Thymus (tissue), 11 donors: ENCODE measurements around the gene METTL17. TPM values are rescaled to one million over a fixed set of nuclear protein-coding genes. Genes with fewer than 3 reads are reported as not detected.

Source experiments
- DNase-seq, 9 donors: peaks; one replicate each; pipeline ENCODE4 v3.0.0-alpha.2; 2013; ENCODE audit warnings: low spot score in 9 of 9, low read depth in 6 of 9, missing footprints in 1 of 9
- H3K27ac ChIP-seq, 2 donors: one replicate each; pipeline ENCODE4 v1.5.1; 2013; ENCODE audit warnings: control low read depth in 1 of 2, low read depth in 1 of 2, low read length in 1 of 2, mild to moderate bottlenecking in 1 of 2, moderate library complexity in 1 of 2
- H3K27me3 ChIP-seq, 2 donors: one replicate each; pipeline ENCODE4 v1.5.1; 2013; ENCODE audit warnings: low read length in 1 of 2; ENCODE audit not compliant: control insufficient read depth in 2 of 2, insufficient read depth in 1 of 2
- H3K36me3 ChIP-seq, 2 donors: one replicate each; pipeline ENCODE4 v1.5.1; 2013; ENCODE audit warnings: low read length in 1 of 2, mild to moderate bottlenecking in 1 of 2, moderate library complexity in 1 of 2; ENCODE audit not compliant: control insufficient read depth in 2 of 2, insufficient read depth in 2 of 2
- H3K4me1 ChIP-seq, 2 donors: one replicate each; pipeline ENCODE4 v1.5.1; 2013; ENCODE audit warnings: low read length in 2 of 2; ENCODE audit not compliant: control insufficient read depth in 2 of 2, insufficient read depth in 2 of 2
- H3K4me3 ChIP-seq, 2 donors: one replicate each; pipeline ENCODE4 v1.5.1; 2013; ENCODE audit warnings: low read length in 2 of 2, control low read depth in 1 of 2, mild to moderate bottlenecking in 1 of 2
- H3K9me3 ChIP-seq, 2 donors: one replicate each; pipeline ENCODE4 v1.5.1; 2013; ENCODE audit warnings: low read length in 1 of 2, mild to moderate bottlenecking in 1 of 2; ENCODE audit not compliant: control insufficient read depth in 2 of 2, insufficient read depth in 1 of 2
- WGBS: extraction: QIAGEN DNeasy Blood & Tissue Kit; methylation state at CpG from one replicate; pipeline ENCODE4 v1.1.7; 2013; 5-methylcytosine and 5-hydroxymethylcytosine counted together
- polyA plus RNA-seq: library from polyadenylated mRNA; stranded (reverse); fragments of 200-250 nt; gene quantifications from one replicate; pipeline ENCODE4 v1.2.3, GENCODE V29; 2013
- total RNA-seq: library from RNA; stranded (reverse); fragments of 120-200 nt; gene quantifications from one replicate; pipeline ENCODE4 v1.2.4, GENCODE V29; 2013
- donor health status: healthy.

Gene METTL17
- total and polyA plus RNA-seq, 2 donors = 64.2 to 99.5 TPM

DNA sequence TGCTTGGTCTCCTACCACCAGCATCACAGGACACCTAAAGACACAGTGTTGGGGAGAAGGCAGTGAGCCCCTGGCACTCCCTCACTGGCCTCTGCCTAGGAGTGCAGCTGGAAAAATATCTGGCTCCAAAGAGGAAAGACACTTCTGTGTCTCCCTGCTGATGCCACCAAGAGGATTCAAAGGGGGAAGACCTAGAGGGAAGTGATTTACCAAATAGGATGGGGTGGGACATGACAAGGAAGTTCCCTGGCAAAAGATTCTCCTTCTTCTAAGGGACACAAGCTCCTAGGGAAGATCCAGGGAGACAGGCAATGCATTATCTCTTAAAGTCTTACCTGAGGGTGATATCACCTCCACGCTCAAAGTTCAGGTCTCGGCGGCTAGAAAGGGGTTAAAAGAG lies 29.0 kb downstream of the METTL17 start:
- no peak overlapping the region for H3K4me3 ChIP-seq
- H3K27me3 ChIP-seq = peaks cover 3 to 44% of the 10 kb centered on the region in 2 donors
- H3K27ac ChIP-seq = no peak overlapping the region
- no peaks in the 10 kb centered on the region for H3K9me3 ChIP-seq
- no peaks in the 10 kb centered on the region for H3K36me3 ChIP-seq
- 100% methylated on average over 3 of the region's 3 CpGs for WGBS
- H3K4me1 ChIP-seq = peaks cover under 1% of the 10 kb centered on the region in 2 donors
- DNase-seq = no peak

DNA sequence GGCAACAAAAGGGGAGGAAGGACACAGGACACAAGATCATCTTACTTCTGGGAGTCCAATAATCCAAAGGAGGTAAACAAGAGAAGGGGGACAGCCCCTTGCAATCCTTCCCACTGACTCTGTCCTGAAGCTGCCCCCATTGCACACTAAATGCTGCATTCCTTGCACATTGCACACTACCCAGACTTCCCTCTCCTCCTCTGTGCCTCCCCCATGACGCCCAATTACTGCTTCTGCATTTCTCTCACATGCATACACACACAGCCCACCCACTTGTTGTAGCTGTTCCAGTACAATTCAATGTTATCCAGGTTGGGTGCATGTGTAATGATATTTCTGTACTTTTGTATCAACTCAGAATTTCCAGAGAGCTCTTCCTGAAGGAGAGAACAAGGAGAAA lies 29.6 kb downstream of the METTL17 start:
- Histone ChIP-seq H3K27ac (no peak overlapping the region), H3K4me3 (no peak overlapping the region), H3K4me1 (peaks cover 6% of the 10 kb centered on the region in 2 donors), H3K9me3 (no peaks in the 10 kb centered on the region), H3K36me3 (no peaks in the 10 kb centered on the region), H3K27me3 (peaks cover 8 to 50% of the 10 kb centered on the region in 2 donors)
- 81% methylated on average over 1 of the region's 1 CpG for WGBS
- no peak for DNase-seq

DNA sequence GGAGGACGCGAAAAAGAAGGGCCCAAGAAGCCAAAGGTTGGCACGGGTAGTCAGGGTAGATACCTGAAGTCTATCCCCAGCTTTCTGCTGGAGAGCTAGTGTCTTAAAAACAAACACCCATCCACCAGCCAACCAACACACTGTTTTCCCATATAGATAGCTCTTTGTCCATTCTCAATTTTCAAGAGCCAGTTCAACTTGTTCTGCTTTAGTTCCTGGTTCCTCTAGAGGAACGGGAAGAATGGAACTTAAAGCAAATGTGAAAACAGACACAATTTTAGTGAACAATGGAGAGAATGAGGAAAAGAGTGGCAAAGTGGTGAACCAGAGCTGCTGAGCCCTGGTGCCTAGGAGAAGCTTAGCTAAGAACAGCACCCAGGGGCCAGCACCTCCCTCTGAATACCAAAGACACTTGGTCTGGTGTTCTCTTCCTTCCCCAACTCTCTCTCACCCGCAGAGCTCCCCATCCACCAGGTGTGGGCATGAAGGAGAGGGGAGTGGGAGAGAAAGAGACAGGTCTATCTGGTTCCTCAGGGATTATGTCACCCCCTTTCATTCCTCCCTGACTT lies 31.3 kb downstream of the METTL17 start:
- Histone ChIP-seq H3K27me3 (peaks cover 14 to 66% of the 10 kb centered on the region in 2 donors), H3K27ac (no peak overlapping the region), H3K4me3 (no peak overlapping the region), H3K9me3 (no peaks in the 10 kb centered on the region), H3K36me3 (no peaks in the 10 kb centered on the region), H3K4me1 (peaks cover 7 to 15% of the 10 kb centered on the region in 2 donors)
- DNase-seq = no peak
- WGBS = 94% methylated on average over 5 of the region's 5 CpGs

DNA sequence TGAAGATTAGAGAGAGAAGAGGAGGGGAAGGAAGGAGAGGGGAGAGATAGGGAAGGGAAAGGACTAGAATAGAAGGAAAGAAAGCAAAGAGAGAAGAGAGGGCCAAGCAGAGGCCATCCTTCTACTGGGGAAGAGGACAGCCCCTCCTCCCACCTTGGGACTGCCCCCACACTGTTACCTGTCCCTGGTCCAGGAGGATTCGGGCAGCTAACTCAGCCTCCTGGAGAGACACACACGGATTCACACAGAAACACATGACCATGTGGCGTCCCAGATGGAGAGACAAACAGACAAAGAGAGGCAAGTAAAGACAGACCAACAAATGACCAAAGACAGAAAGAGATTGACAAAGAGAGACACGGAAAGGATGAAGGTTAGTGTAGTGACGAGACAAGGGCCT lies 32.9 kb downstream of the METTL17 start:
- H3K9me3 ChIP-seq = no peaks in the 10 kb centered on the region
- DNase-seq = no peak
- no peak overlapping the region for H3K4me3 ChIP-seq
- peaks cover 17 to 71% of the 10 kb centered on the region in 2 donors for H3K27me3 ChIP-seq
- H3K36me3 ChIP-seq = no peaks in the 10 kb centered on the region
- H3K27ac ChIP-seq = no peak overlapping the region
- WGBS = 97% methylated on average over 5 of the region's 5 CpGs
- peaks cover 7 to 15% of the 10 kb centered on the region in 2 donors for H3K4me1 ChIP-seq

DNA sequence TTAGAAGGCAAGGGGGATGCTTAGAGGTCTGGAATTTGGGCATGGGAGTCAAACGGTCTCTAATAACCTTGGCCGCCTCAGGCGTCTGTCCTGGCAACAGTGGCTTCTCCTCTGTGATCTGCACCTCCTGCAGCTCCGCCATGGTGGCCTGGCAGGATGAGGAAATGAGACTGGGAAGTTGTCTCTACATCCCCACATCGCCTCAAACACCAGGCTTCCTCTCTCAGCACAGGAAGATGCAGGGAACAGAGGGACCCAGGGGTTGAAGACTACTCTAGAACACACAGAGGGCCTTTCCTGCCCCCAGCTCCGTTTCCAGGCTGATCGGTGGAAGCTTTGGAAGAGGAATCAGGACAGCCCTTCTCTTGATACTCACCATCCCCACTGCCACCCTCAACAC lies 33.4 kb downstream of the METTL17 start:
- Histone ChIP-seq H3K4me1 (peaks cover 7 to 15% of the 10 kb centered on the region in 2 donors), H3K27me3 (peaks cover 17 to 69% of the 10 kb centered on the region in 2 donors), H3K27ac (no peak overlapping the region), H3K4me3 (no peak overlapping the region), H3K9me3 (no peaks in the 10 kb centered on the region), H3K36me3 (no peaks in the 10 kb centered on the region)
- WGBS = 77% methylated on average over 7 of the region's 7 CpGs
- DNase-seq = no peak

DNA sequence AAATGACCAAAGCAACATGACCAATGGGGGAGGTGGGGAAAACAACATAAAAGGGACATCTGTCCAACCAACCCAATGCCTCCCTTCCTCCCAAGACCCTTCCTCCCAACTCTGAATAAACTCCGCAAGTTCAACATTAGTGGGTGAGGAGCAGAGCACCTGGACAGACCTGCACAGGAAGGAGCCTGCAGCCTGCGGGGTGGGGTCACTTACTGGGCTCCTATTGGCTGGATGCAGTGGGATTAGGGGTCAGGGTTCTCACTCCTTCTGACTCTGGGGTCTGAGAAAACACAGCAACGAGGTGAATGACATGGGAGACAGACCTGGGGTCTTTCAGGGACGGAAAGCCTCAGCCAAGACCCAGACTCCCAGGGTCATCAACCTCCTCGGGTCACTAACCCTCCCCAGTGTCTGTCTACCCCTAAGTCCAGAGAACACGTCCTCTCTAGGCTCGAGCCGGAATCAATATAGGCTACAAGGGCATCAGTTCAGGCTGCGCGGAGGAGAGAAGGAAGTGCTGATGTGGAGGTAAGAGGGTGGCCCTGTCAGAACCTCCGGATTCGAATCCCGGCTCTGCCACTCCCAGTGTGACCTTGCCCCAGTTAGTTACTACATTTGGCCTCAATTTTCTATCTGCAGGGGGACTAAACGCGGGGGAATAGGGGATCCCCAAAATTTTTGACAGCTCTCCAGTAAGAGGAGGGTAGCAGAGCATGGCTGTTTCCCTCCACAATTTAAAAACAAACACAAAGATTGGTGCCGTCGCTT lies 34.2 kb downstream of the METTL17 start:
- Histone ChIP-seq H3K27me3 (peaks cover 17 to 64% of the 10 kb centered on the region in 2 donors), H3K4me3 (peak overlapping the region; percentile 55 to 68), H3K4me1 (peaks cover 7 to 15% of the 10 kb centered on the region in 2 donors), H3K9me3 (no peaks in the 10 kb centered on the region), H3K27ac (no peak overlapping the region), H3K36me3 (no peaks in the 10 kb centered on the region)
- DNase-seq = no peak
- 36% methylated on average over 17 of the region's 17 CpGs for WGBS

DNA sequence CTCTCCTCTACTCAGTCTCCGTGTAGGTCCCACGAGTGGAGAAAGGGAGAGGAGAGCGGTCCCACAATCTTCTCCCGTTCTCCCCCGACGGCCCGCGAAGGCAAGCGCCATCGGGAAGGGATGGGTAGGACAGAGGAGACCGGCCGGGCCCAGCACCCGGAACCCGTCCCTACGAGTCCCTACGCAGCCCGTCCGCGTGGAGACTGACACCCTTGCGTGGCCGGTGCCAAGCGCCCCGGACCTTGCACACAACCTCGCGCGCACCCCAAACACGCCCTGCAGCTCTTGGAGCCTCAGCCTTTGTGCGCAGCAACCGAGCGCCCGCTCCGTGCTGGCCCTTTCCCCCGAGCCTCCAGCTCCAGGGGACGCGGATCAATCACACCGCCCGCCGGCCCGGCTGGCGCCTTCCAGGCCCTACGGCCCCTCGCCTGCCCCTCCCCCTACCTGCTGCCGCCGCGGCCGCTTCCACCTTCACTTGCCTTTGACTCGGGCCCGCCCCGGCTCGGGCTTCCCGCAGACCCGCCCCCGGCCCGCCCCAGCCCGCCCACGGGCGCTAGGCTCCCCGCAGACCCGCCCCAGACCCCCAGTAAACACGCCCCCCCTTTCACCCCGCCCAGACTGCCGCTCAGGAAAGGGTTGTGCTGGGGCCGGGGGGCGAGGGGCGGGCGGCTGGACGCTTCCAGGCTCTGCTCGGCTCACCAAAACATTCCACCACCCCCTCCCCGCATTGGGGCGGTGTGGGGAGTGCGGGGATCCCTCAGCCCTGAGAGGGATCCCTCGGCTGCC lies 35.0 kb downstream of the METTL17 start, which contains the start of gene NDRG2:
TSS of gene NDRG2 (minus strand) at position 477 of the 786 bp plus-strand sequence. CDS start 1,746 bp downstream, outside the sequence.
- Histone ChIP-seq H3K27ac (peak within 1 kb of the TSS in 1 of 2 donors; percentile 9), H3K4me1 (peaks cover 7 to 15% of the 10 kb centered on the region in 2 donors), H3K9me3 (no peaks in the 10 kb centered on the region), H3K36me3 (no peaks in the 10 kb centered on the region), H3K27me3 (peaks cover 17 to 64% of the 10 kb centered on the region in 2 donors), H3K4me3 (peak within 1 kb of the TSS; percentile 55 to 68)
- 1% methylated on average over 72 of the region's 72 CpGs for WGBS
- DNase-seq = peak in 7 of 9 donors; percentile 32 to 86 (median 70)

DNA sequence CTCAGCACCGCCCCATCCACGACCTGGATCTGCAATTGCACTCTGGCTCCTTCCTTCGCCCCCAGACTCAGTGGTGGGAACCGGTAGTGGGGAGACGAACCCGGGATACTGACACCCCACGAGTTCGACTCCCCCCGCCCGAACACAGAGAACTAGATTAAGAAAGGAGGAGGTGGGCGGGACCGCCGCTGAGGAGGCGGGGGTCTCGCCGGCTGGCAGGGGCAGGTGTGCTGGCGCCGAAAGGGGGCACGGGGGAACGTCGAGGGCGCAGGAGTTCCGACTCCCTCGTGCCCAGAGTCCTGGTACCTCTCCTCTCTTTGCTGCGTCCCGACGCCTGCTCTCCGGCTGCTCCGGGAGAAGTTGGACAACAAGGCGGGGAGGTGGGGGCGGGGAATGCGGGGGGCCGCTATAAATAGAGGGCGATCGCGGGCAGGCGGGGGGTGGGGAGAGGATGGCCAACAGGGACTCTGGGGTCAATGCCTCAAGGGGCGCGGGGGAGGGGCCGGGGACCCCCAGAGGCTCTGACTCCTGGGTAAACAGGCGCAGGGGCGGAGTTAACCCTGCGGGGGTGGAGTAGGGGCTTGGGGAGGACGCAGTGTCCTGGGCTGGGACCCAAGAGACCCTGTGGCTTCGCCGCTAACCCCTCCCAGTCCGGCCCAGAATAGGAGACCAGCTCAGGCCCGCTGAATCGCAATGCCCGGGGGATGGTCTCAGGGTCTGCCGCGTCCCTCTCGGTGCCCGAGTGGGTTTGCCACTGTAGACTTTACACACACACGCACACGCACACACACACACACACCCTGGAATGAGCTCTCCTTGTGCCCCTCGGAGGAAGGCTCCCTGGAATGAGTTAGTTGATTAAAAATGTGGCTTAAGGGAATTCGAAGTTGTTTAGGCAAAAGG lies 35.8 kb downstream of the METTL17 start:
- peaks cover 7 to 15% of the 10 kb centered on the region in 2 donors for H3K4me1 ChIP-seq
- no peaks in the 10 kb centered on the region for H3K36me3 ChIP-seq
- H3K4me3 ChIP-seq = peak overlapping the region; percentile 43 to 68
- H3K27ac ChIP-seq = peak overlapping the region in 1 of 2 donors; percentile 9
- 19% methylated on average over 58 of the region's 58 CpGs for WGBS
- DNase-seq = peak in 3 of 9 donors; percentile 18 to 52 (median 28)
- no peaks in the 10 kb centered on the region for H3K9me3 ChIP-seq
- H3K27me3 ChIP-seq = peaks cover 17 to 59% of the 10 kb centered on the region in 2 donors
